ENCODE measurements around the gene IQCM. TPM values are rescaled to one million over a fixed set of nuclear protein-coding genes. Genes with fewer than 3 reads are reported as not detected.
"Not testable (repeated sequence)": the region's sequence is repeated elsewhere in the genome, so short reads cannot be mapped to it uniquely, and the experiment has no call there.

IQCM gene
- total RNA-seq, 1 experiment from 2014 or later, result 0.17 TPM

DNA sequence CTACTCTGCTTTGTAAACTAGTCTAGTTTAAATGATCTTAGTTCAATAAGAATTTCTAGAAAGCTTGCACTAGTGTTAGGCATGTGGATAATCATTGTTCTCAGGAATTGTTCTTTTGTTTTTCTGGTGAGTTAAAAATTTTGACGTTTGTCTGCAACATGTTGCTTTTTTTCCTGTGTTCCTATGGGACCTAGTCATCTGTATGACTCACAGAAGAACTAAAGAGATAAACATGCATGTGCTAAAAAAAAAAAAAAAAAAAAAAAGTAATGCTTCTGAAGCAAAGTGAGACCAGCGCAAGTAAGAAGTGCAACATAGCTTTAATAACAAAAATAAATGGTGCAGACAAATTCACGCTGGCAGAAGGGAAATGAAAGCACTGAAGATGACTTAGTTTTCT lies 471.2 kb downstream of the IQCM start:
- DNase-seq, result no peak
- Histone ChIP-seq H3K27me3 (ENCODE audit: control insufficient read depth, insufficient read depth, low read length) (no peaks in the 10 kb centered on the region), H3K36me3 (replicated peaks; ENCODE audit: control insufficient read depth, insufficient read depth, low read length) (no peaks in the 10 kb centered on the region), H3K4me3 (ENCODE audit: insufficient read depth, low read depth, low read length) (no peak overlapping the region)

DNA sequence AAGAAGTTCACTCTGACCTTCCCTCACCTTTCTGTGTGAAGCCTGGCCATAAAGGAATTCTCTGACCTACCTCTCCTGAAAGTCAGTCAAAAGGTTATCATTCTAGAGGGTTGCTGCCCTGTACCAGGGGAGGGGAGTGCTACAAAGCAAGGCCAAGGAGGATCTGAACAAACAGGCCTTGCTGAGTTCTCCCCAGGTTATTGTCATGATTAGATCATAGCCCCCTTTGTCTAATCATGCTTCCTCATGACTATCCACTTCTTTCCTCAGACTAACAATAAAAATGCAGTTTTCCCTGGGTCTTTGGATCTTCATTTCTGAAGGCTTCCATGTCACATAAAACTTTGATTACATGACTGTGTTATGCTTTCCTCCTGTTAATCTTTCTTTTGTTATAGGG lies 472.0 kb downstream of the IQCM start:
- Histone ChIP-seq H3K27me3 (ENCODE audit: control insufficient read depth, insufficient read depth, low read length) (no peaks in the 10 kb centered on the region), H3K36me3 (replicated peaks; ENCODE audit: control insufficient read depth, insufficient read depth, low read length) (no peaks in the 10 kb centered on the region), H3K4me3 (ENCODE audit: insufficient read depth, low read depth, low read length) (no peak overlapping the region)
- no peak for DNase-seq

DNA sequence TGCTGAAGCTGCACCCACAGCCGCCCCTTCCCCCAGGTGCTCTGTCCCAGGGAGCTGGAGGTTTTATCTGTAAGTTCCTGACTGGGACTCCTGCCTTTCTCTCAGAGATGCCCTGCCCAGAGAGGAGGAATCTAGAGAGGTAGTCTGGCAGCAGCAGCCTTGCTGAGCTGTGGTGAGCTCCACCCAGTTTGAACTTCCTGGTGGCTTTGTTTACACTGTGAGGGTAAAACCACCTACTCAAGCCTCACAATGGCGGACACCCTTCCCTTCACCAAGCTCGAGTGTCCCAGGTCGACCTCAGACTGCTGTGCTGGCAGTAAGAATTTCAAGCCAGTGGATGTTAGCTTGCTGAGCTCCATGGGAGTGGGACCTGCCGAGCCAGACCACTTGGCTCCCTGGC lies 474.5 kb downstream of the IQCM start:
- DNase-seq; H3K4me3 ChIP-seq (ENCODE audit: insufficient read depth, low read depth, low read length); H3K36me3 ChIP-seq (replicated peaks; ENCODE audit: control insufficient read depth, insufficient read depth, low read length); H3K27me3 ChIP-seq (ENCODE audit: control insufficient read depth, insufficient read depth, low read length): not testable (repeated sequence)

- Histone ChIP-seq H3K36me3 (replicated peaks; ENCODE audit: control insufficient read depth, insufficient read depth, low read length) (no peaks in the 10 kb centered on the region), H3K27me3 (ENCODE audit: control insufficient read depth, insufficient read depth, low read length) (no peaks in the 10 kb centered on the region), H3K4me3 (ENCODE audit: insufficient read depth, low read depth, low read length) (no peak overlapping the region)
- DNase-seq, result no peak
Measured at GRCh38 chr4:149328161-149328560, 487.5 kb downstream of the IQCM start.

DNA sequence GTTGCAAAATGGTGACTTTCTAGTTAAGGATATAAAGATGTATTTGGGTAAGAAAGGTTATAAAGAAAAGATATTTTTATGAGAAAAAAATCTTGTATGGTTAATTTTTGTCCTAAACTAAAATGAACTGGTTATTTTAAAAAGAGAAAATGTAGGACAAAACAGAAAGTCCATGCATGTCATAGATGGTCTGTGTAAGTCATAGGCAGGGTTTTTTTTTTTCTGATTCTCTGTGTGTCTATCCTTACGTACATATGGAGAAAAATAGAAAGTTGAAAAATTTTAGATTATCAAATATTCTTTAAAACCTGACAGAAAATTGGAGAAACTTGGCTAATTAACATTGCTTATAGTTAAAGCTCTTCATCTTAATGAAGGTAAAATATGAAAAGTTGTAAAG lies 493.4 kb downstream of the IQCM start:
- no peaks in the 10 kb centered on the region for H3K36me3 ChIP-seq (replicated peaks; ENCODE audit: control insufficient read depth, insufficient read depth, low read length)
- H3K27me3 ChIP-seq (ENCODE audit: control insufficient read depth, insufficient read depth, low read length), result no peaks in the 10 kb centered on the region
- H3K4me3 ChIP-seq (ENCODE audit: insufficient read depth, low read depth, low read length), result no peak overlapping the region
- no peak for DNase-seq

DNA sequence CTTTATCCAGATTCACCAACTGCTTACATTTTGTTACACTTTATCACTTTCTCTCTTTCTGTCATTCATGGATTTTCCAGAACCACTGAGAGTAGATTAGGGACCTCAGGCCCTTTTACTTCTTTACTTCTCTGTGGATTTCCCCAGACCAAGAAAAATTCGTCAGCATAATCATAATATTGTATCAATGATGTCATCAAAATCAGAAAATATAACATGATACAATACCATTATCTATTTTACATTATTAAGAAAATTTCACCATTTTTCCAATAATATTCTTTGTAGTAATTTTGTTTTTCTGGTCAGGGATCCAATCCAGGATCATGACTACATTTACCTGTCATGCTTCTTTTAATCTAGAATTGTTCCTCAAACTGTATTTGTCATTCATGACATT lies 494.2 kb downstream of the IQCM start:
- no peak for DNase-seq
- Histone ChIP-seq H3K36me3 (replicated peaks; ENCODE audit: control insufficient read depth, insufficient read depth, low read length) (no peaks in the 10 kb centered on the region), H3K27me3 (ENCODE audit: control insufficient read depth, insufficient read depth, low read length) (no peaks in the 10 kb centered on the region; the same call in 1 of the 2 replicates), H3K4me3 (ENCODE audit: insufficient read depth, low read depth, low read length) (no peak overlapping the region)

DNA sequence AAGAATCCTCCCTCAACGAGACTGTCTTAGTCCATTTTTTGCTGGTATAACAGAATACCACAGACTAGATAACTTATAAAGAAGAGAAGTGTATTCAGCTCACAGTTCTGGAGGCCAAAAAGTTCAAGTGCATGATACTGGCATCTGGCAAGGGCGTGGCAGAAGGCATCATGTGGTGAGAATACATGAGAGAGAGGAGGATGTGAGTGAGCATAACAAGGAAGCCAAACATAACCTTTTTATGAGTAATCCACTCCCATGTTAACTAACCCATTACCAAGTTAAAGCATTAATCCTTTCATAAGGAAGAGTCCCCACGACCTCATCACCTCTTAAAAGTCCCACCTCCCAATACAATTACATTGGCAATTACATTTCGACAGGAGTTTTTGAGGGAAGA lies 504.6 kb downstream of the IQCM start:
- no peak for DNase-seq
- Histone ChIP-seq H3K36me3 (replicated peaks; ENCODE audit: control insufficient read depth, insufficient read depth, low read length) (no peaks in the 10 kb centered on the region), H3K4me3 (ENCODE audit: insufficient read depth, low read depth, low read length) (no peak overlapping the region), H3K27me3 (ENCODE audit: control insufficient read depth, insufficient read depth, low read length) (no peaks in the 10 kb centered on the region)

DNA sequence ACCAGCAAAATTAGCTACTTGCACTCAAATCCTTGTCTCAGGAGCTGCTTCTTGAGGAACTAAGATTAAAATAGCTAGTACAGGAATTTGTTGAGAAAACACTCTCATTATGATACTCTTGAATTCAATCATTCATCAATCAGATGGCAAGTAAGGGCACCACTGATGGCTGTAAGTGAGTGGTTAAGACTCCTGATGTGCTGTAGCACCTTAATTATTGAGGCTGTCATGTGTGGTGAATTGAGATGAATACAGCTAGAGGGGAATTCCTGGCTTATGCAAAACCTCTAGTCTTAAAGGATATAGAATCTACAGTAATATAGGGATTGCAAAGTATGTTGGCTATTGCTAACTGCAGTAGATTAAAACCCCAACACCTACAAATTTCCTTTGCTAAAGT lies 509.1 kb downstream of the IQCM start:
- DNase-seq, result no peak
- no peaks in the 10 kb centered on the region for H3K36me3 ChIP-seq (replicated peaks; ENCODE audit: control insufficient read depth, insufficient read depth, low read length)
- H3K27me3 ChIP-seq (ENCODE audit: control insufficient read depth, insufficient read depth, low read length), result no peaks in the 10 kb centered on the region
- H3K4me3 ChIP-seq (ENCODE audit: insufficient read depth, low read depth, low read length), result no peak overlapping the region
